NCI-H1048 (cell line): ENCODE data around the gene CLEC4D.
"Not testable (repeated sequence)": the region's sequence is repeated elsewhere in the genome, so short reads cannot be mapped to it uniquely, and the experiment has no call there.

Experiments used
- DNase-seq: peaks from one replicate; lab custom pipeline; 2025; lab: John Stamatoyannopoulos, UW

The CLEC4D gene

DNA sequence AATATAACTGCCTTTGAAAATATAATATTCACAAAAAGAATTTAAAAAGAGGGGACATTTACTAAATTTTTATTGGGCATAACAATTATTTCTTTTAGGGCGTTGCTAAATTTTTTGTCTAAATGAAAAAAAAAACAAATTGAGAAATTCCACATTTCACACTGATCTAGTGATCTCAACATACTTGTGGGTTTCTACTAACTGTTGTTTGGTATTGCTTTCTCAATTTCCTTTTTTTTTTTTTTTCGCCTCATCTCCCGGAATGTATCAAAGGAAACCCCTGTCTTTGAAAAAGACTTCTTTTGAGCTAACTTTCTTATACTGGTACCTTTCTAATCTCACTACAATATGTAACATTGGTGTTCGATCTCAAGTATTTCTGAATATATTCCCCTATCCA lies at the start of gene CLEC4D:
CLEC4D (plus strand) TSS at position 248 of the 400 bp plus-strand sequence. CDS start 230 bp downstream, outside the sequence.
- no peak for DNase-seq

DNA sequence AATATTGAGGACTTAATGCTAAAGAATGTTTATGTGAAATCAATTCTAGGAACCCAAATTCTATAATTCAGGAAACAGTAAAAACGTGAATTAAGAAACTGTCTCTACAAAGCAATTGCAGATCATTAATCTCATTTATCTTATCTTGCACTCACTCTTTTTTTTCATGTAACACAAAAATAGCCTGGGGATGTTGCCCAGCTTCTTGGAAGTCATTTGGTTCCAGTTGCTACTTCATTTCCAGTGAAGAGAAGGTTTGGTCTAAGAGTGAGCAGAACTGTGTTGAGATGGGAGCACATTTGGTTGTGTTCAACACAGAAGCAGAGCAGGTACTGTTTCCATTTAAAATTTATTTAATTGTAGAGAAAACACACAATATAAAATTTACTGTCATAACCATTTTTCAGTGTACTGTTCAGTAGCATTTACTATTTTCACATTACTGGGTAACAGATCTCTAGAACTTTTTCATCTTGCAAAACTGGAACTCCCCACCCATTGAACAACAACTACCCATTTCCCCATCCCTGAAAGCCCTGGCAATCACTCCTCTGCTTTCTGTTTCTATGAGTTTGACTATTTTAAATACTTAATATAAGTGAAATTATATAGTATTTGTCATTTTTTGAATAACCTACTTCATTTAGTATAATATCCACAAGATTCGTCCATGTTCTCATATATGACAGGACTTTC lies 47.9 kb upstream of the CLEC4D start:
- no peak for DNase-seq

DNA sequence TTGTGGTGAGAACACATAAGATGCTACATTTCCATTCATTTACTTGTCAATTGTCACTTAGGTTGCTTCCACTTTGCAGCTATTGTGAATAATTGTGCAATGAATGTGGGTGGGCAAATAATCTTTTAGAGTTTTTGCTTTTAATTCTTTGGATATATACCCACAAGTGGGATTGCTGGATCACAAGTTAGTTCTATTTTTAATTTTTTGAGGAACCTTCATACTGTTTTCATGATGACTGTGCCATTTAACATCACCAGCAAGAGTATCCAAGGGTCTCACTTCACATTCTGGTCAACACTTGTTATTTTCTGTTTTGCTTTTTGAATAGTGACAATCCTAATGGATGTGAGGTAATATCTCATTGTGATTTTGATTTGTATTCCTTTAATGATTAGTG lies 47.1 kb upstream of the CLEC4D start:
- no peak for DNase-seq

DNA sequence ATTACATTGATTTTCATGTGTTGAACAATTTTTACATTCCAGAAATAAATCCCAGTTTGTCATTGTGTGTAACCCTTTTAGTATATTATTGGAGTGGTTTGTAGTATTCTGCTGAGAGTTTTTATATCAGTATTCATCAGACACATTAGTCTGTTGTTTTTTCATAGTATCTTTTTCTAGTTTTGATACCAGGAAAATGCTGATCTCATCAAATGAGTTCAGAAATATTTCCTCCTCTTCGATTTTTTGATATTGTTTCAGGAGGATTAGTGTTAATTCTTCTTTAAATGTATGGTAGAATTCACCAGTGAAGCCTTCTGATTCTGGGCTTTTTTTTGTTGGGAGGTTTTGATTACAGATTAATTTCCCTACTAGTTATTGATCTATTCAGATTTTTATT lies 42.2 kb upstream of the CLEC4D start:
- no peak for DNase-seq

DNA sequence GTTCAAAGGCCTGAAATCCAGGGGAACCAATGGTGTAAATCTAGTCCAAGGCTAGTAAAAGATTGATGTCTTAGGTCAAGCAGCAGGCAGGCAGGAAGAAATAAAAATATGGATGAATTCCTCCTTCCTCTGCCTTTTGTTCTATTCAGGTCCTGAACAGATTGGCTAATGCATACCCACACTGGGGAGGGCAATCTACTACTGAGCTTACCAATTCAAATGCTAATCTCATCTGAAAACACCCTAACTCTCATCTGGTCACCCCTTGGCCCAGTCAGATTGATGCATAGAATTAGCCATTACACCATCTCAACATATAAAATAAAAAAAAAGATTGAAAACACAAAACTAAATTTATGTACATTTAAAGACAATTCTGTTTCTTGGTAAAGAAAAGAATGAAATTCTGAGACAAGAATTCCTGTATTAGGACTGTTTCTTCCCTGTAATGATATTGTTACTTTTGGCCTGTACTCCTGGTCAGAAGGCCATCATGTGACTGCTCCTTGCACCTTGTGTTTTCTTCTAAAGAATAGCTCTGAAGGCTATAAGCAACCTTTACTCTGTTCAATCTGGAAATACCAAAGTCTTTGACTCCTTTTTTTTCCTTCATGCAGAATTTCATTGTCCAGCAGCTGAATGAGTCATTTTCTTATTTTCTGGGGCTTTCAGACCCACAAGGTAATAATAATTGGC lies 37.6 kb upstream of the CLEC4D start:
- no peak for DNase-seq

DNA sequence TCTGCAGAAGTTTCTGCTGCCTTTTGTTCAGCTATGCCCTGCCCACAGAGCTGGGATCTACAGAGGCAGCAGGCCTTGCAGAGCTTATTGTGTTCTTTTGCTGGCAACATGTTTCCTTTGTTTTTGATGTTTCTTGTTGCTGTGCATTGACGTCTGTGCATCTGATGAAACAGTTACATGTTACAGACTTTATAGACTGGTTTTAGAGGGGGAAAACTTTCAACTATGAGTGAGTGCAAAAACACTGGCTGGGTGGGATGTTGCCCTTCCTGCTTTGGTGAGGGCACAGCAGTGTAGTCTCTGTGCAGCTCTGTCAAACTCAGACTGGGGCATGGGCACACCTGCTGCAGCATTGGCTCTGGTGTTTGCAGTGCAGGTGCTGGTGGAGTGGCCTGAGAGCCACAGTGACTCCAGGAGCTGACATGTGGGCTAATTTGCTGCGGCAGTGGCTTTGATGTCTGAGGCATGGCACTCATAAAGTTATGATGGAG lies 30.7 kb upstream of the CLEC4D start:
- no peak for DNase-seq

DNA sequence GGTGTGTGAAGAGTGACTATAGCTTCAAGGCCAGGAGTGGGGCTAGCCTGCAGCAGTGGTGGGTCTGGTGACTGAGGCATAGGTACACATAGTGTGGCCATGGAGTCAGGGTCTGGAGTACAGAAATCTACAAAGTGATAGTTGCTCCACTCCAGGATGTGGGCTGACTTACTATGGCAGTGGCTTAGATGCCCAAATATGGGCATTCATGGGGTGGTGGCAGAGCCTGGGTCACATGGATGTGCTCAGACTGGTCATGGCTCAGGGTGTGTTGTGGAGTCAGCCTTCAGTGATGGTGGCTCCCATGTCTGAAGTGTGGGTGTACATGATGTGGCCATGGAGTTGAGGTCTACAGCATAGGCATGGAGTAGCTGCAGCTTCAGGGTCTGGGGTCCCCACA lies 30.2 kb upstream of the CLEC4D start:
- DNase-seq: no peak

DNA sequence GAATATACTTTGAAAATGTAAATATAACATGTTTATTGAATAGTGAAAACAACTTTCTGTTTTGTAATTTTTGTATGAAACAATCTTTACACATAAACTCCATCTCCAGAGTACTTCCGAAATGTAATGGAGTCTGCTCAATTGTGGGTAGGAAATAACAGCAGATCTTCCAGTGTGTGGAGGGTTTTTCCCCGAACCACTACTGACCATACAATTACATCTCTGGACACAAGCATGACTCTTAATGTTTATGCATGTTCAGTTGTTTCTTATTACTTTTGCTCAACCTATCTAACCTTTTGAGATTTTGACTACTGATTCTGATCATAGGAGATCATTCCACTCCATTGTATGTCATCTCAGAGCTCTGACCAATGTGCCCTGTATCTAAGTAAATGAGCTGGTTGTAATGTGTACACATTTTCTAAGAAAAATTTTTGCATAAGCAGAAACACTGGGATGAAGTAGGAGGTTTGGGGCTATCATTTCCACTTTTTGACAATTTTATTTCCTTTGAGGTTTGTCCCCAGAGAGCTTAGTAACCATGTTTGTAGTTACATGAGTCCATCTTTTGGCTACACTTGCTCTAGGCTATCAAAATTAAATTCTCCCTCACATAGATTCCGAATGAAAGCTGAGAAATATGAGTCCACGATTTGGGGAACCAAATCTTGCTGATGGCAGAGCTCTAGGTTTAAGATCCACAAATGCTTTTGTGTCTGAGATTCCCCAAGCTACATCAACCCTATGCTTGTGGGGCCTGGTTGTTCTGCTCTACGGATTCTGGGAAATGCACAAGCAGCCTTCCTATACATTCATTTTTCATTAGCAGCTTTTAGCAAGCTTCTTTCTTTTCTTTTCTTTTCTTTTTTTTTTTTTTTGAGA lies 21.4 kb upstream of the CLEC4D start:
- DNase-seq: no peak

DNA sequence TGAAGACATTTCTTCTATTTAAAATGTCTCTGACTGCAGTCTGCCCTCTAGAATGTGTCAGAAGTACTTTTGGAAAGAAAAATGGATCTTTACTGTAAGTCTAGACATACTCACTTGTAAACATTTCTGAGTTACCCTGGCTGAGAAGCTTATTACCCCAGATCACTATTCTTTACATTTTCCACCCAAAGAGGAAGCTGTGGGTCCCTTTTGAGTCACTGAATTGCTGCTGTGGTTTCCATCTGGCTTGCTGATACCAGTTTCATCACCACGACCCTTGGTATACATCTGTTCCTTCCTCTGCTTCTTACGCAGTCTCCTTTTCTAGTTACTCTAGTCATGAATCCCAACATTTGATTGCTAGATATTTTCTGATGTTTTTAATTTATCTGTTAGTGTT lies 20.2 kb upstream of the CLEC4D start:
- no peak for DNase-seq

DNA sequence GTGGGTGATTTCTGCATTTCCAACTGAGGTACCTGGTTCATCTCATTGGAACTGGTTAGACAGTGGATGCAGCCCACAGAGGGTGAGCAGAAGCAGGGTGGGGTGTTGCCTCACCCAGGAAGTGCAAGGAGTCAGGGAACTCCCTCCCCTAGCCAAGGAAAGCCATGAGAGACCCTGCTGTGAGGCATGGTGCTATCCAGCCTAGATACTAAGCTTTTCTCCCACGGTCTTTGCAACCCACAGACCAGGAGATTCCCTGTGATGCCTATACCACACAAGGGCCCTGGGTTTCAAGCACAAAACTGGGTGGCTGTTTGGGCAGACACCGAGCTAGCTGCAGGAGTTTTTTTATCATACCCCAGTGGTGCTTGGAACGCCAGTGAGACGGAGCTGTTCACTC lies 17.6 kb upstream of the CLEC4D start:
- DNase-seq: not testable (repeated sequence)

DNA sequence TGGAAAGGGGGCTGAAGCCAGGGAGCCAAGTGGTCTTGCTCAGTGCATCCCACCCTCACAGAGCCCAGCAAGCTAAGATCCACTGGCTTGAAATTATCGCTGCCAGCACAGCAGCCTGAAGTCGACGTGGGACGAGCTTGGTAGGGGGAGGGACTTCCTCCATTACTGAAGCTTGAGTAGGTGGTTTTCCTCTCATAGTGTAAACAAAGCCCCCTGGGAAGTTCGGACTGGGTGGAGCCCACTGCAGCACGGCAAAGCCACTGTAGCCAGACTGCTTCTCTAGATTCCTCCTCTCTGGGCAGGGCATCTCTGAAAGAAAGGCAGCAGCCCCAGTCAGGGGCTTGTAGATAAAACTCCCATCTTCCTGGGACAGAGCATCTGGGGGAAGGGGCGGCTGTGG lies 17.2 kb upstream of the CLEC4D start:
- DNase-seq: not testable (repeated sequence)

DNA sequence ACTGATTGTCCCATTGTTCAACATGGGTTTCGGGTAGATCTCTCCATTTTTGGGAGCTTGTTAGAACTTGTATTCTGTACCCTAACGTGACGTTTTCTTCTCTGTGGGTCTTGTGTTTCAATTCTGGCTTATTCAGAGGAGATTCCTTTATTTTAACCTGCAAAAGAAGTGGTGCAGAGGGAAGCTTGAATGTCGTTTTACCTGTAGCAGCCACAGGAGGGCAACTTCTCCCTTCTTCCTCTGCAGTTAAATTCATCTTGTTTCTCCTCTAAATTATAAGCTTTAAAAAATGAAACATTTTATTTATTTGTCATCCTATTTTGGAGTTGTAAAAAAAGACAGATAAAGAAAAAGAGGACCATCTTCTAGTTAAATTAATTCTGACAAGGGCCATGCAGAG lies 13.7 kb upstream of the CLEC4D start:
- no peak for DNase-seq

DNA sequence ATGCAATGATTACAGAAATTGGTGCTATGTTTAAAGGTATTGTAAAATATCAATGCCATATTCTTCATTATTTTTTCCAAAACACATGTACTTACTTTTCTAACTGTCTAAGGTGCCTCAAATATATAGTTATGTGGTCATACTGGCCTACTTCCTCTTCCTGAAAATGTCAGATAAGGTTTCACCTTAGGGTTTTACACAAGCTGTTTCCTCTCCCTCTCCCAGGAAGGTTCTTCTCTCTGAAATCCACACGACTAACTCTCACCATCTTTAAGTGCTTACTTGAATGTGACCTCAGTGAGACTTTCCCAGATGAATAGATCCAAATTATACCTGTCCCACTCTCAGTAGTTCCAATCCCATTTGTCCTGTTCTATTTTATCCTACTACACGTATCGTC lies 11.6 kb upstream of the CLEC4D start:
- DNase-seq: no peak

DNA sequence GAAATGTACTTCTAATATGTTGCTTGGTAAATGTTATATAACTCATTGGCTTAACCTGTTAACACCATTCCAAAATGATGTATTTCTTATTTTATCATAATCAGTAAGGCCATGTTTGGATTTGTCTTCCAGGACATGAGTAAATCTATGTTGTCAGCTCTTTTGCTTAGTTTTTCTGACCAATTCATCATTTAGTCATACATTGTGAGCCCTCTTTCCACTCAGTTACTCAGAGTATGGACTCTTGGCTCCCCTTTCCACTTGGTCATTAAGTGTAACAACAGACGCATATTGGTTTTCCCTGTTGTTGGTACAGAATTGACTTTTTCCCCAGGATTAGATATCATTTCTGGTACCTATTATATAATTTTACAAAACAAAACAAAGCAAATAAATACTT lies 9.0 kb upstream of the CLEC4D start:
- no peak for DNase-seq

DNA sequence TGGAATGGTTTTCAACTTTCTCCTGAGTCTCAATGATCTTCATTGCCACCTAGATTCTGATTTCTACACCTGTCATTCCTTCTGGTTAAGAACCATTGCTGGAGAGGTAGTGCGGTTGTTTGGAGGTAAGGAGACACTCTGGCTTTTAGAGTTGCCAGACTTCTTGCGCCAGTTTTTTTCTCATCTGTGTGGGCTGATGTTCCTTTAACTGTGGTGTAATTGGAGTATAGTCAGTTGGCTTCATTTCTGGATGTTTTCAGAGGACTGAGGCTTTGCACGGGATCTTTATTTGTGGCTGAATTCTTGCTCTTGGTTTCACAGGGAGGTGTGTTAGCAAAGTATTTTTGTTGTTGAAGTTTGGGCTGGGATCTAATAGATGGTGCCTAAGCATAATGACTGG lies 5.7 kb upstream of the CLEC4D start:
- no peak for DNase-seq

DNA sequence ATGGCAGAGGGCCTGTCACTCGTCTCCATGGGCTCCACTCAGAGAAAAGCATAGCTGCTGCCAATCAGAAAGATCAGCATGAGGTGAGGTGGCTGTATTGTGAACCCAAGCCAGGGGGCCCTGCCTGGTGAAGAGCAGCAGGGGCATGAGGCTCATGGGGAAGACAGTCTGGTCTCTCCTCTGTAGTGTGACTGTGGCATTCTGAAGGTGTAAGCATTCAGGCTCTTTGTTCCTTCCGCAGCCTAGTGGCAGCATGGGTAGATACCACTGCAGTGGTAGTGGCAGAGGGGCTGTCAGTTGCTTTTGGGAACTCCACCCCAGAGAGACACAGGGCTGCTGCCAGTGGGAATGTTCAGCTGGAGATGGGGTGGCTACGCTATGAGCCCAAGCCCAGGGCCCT lies 5.1 kb upstream of the CLEC4D start:
- no peak for DNase-seq

DNA sequence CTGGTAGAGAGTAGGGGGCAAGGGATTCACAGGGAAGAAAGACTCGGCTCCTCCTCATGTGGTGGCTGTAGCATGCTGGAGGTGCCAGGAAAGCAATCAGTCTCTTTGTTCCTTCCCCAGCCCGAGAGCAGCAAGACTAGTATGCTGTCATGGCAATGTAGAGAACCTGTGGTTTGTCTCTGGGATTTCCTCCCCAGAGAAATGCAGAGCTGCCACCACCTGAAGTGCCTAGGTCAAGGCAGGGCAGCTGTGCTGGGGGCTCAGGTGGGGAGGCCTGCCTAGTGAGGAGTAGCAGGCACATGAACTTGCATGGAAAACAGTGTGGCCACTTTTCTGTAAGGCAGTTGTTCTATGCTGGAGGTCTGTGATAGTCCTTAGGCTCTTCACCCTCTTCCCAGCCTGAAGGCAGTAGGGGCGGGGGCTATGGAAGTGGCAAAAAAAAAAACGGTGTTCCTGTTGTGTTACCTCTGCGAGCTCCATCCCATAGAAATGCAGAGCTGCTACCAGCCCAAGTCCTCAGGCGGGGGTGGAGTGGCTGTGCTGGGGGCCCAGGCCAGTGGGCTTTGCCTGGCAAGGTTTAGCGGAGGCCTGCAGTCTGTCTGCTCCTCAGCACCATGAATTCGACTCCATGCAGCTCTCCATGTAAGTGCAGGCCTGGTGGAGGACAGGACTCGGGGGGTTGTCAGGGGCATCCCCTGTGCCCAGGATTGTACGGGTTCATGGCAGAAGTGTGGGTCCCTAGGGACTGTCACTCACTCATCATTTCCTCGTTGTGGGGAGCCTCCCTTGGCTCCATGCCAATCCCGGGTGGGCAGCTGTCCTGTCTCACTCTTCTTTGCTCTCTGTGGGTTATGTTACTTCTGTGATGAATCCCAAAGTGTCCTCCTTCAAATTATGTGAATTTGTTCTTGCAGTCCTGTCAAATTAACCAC lies 4.1 kb upstream of the CLEC4D start:
- no peak for DNase-seq

DNA sequence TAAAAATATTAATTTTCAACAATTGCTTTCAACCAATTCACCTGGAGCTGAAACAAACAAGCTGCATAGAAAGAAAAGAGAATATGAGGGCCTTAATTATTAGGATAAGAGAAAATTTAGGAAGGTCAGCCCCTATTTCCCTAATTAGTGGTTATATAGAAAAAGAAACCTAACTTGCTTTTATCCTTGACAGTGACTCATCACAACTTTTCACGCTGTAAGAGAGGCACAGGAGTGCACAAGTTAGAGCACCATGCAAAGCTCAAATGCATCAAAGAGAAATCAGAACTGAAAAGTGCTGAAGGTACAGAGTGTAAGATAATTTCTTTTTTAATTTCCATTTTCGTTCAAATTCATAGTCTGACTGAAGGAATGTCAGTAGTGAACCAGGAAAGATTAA lies 4.7 kb downstream of the CLEC4D start:
- no peak for DNase-seq

DNA sequence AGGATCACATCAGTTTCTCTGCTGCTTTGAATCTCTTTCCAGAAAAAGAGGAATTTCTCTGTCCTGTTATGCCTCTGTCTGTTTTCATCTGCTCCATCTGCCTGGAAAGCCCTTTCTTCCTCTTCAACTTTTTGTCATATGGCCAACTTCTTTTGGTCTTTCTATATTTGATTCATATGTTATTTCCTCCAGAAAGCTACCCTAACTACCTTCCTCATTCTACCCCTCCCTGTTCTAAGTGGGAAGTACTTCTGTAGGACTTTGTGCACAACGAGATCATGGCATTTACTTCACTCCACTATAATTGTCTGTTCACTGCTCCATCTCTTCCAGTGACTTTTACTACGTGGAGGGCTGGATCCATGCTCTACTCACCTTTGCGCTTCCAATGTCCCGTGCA lies 5.9 kb downstream of the CLEC4D start:
- no peak for DNase-seq

DNA sequence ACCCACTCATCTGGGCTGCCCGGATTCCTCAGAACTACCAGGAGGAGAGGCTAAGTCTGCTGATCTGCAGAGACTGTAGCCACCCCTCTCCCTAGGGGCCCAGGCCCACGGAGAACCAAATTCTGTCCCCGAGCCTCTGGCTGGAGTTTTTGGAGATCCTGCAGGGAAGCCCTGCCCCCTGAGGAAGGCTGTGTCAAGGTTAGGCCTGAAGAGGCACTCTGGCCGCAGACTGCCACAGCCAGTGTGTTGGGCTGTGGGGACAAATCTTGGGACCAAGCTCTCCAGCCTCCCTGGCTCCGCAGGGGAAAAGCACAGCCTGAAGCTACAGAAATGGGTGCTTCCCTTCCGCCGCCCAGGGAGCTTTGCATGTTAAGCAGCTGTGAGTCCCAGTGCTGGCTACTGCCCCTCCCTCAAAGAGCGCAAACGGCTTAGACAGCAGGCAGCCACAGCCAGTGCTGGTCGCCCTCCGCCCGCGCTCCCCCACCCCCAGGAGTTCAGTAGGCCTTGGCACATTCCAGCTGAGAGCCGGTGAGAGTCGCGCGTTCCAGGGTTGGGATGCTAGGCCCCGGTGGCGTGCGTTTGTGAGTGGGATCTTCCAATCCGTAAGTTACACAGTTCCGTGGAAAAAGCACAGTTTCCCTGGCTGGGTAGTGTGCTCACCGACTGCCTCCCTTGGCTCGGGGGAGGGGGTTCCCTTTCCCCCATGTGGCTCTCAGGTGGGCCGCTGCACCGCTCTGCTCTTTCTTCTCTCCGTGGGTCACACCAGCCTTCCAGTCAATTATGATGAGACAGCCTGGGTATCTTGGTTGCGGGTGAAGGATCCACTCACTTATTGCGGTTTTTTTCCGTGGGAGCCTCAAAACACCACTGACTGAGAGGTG lies 14.2 kb downstream of the CLEC4D start:
- DNase-seq: no peak

DNA sequence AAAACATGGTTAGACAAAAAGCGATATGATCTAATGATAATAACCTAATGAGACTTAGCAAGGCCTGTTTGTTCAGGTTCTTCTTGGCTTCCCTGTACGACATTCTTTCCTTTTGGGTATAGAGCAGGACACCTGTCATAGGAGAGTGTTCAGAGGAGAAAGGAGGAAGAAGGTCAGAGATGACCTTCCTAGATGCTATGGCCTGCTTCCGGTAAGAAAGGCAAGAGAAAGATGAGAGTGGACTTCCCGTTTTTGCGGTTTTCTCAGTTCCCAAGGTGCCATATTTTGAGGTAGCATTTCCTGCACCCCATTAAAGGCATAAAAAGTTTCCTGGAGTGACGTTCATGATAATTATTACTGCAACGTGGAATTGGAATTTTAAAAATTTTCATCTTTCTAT lies 18.7 kb downstream of the CLEC4D start:
- no peak for DNase-seq
